D721Med (cell line): ENCODE data around the gene ALG1.
"Not testable (repeated sequence)": the region's sequence is repeated elsewhere in the genome, so short reads cannot be mapped to it uniquely, and the experiment has no call there.

Experiments
- DNase-seq: peaks from one replicate; pipeline ENCODE4 v3.0.0; 2011; ENCODE audit warnings: low spot score; ENCODE audit not compliant: insufficient read length
- FAIRE-seq: peaks from 2 replicates; lab custom pipeline; 2011; peaks lifted over from hg19 to GRCh38; lab: Jason Lieb, UNC

ALG1 gene

GRCh38 chr16:5089911-5090555 lies 18.4 kb downstream of the ALG1 start:
- DNase-seq, FAIRE-seq: not testable (repeated sequence)

GRCh38 chr16:5090592-5090991 lies 18.9 kb downstream of the ALG1 start:
- DNase-seq, FAIRE-seq: not testable (repeated sequence)

- not testable (repeated sequence) for DNase-seq, FAIRE-seq
Observed at GRCh38 chr16:5093081-5093480, 21.4 kb downstream of the ALG1 start.

GRCh38 chr16:5093746-5094145 lies 22.1 kb downstream of the ALG1 start:
- not testable (repeated sequence) for DNase-seq, FAIRE-seq

GRCh38 chr16:5095145-5095830 lies 23.6 kb downstream of the ALG1 start:
- DNase-seq, FAIRE-seq: not testable (repeated sequence)

- DNase-seq, FAIRE-seq: not testable (repeated sequence)
Observed at GRCh38 chr16:5096437-5097060, 24.9 kb downstream of the ALG1 start.

- not testable (repeated sequence) for FAIRE-seq, DNase-seq
Observed at GRCh38 chr16:5097061-5097469, 25.4 kb downstream of the ALG1 start.

GRCh38 chr16:5097470-5098220 lies 26.0 kb downstream of the ALG1 start, which contains the start of gene EEF2KMT:
EEF2KMT (minus strand) TSS chr16:5097795; CDS start chr16:5097739, 56 bp downstream.
- peak; percentile 54 for DNase-seq
- not testable (repeated sequence) for FAIRE-seq

GRCh38 chr16:5098221-5099159 lies 26.8 kb downstream of the ALG1 start:
- DNase-seq, FAIRE-seq: not testable (repeated sequence)

- not testable (repeated sequence) for DNase-seq, FAIRE-seq
Observed at GRCh38 chr16:5099174-5099573, 27.5 kb downstream of the ALG1 start.

GRCh38 chr16:5103296-5104032 lies 31.8 kb downstream of the ALG1 start:
- not testable (repeated sequence) for FAIRE-seq, DNase-seq

GRCh38 chr16:5105039-5105438 lies 33.4 kb downstream of the ALG1 start:
- FAIRE-seq, DNase-seq: not testable (repeated sequence)
